Left kidney (tissue), 2 donors: ENCODE measurements around the gene DNAH8. TPM values are rescaled to one million over a fixed set of nuclear protein-coding genes. Genes with fewer than 3 reads are reported as not detected.

Experiments
- DNase-seq: peaks from one replicate; pipeline ENCODE4 v3.0.0-alpha.2; 2013
- polyA plus RNA-seq: library from polyadenylated mRNA; unstranded; fragments of 120-200 nt; gene quantifications from one replicate; pipeline ENCODE4 v1.2.1, GENCODE V29; 2013; ENCODE audit not compliant: insufficient read length

Gene DNAH8
- polyA plus RNA-seq, 1 donor: 0.90 TPM

GRCh38 chr6:38799529-38800184 lies 84.5 kb downstream of the DNAH8 start:
- no peak for DNase-seq

- DNase-seq: no peak
Measured at GRCh38 chr6:38801305-38801704, 86.2 kb downstream of the DNAH8 start.

- DNase-seq: no peak
Measured at GRCh38 chr6:38802497-38802896, 87.4 kb downstream of the DNAH8 start.

- no peak for DNase-seq
Measured at GRCh38 chr6:38803129-38803528, 88.0 kb downstream of the DNAH8 start.

DNA sequence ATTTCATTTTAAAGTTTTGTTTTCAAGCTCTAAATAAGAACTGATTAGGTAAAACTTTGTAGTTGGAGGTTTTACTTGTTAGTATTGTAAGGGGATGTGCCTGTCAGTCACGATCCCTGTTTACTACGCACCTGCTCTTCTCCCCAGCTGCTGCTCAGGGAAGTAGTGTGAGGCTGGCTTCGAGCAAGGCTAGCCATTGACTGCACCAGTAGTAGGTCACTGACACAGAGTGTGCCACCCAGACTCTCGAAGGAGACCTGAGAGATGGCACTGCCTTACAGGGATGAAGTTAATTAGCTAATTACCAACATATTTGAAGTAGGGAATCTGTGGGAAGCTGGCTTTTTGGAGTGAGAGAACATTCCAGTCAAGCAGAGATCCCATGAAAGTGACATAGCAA lies 89.2 kb downstream of the DNAH8 start:
- no peak for DNase-seq

DNA sequence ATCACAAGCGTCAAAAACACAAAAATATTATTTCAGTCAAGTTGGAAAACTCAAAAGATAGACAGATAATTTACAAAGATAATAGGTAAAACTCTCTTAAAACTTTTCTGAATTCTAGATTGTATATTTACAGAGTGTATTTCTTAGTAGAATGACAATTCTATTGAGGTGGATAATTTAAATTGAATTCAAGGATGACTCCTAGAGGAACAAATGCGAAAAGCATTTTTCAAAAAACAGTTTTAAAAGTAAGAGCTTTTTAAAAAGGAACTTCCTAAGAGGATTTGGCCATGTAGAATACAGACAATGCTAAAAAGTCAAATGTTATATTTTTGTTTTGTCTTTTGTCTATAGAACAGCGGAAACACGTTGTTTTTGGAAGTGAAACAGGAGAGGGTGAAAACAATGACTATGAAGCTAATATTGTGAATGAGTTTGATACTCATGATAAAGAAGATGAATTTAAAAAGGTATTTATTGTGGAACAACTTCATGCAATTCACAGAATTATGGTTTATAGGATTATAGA lies 90.1 kb downstream of the DNAH8 start:
- no peak for DNase-seq

GRCh38 chr6:38805692-38806091 lies 90.6 kb downstream of the DNAH8 start:
- DNase-seq: no peak

- DNase-seq: no peak
Measured at GRCh38 chr6:38806271-38806670, 91.2 kb downstream of the DNAH8 start.

DNA sequence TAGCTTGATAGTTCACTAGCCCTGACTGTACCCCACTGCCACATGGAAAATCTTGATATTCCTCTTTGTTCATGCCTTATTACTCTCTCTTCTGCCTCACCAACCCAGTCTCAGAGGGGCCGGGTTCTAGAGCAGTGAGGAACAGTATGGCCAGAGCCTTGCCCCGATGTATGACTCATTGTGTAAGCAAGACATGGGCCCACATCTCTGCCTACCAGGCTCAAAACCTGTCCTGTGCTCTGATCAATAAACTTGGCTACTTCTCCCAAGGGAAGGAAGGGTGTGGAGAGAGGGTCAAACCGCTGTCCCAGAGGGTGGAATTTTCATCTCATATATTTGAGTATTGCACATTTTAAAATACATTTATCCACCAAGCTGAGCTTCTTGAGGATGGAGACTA lies 91.7 kb downstream of the DNAH8 start:
- no peak for DNase-seq

GRCh38 chr6:38808039-38808438 lies 92.9 kb downstream of the DNAH8 start:
- no peak for DNase-seq

- no peak for DNase-seq
Measured at GRCh38 chr6:38813041-38813823, 98.1 kb downstream of the DNAH8 start.

- no peak for DNase-seq
Measured at GRCh38 chr6:38814761-38815160, 99.7 kb downstream of the DNAH8 start.

GRCh38 chr6:38815250-38815649 lies 100.1 kb downstream of the DNAH8 start:
- no peak for DNase-seq

DNA sequence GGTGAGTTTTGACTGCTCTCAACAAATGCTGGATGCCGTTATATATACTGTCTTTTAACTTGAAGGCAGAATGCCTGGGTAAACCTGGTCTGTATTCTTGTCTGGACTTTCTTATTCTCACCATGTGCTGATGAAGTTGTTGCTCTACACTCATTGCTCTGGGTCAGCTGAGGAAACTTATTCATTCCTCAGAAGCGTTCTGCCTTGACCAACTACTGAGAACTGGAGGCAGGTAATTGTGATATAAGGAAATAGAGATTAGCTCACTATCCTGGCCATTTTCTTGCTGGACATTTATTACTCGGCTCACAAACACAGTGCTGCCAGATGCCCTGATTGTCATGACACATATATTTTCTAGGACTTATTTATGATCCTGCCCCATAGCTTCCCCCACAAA lies 103.6 kb downstream of the DNAH8 start:
- DNase-seq: no peak

GRCh38 chr6:38822963-38823362 lies 107.9 kb downstream of the DNAH8 start:
- no peak for DNase-seq

GRCh38 chr6:38824243-38824894 lies 109.3 kb downstream of the DNAH8 start:
- DNase-seq: no peak

GRCh38 chr6:38827024-38827423 lies 111.9 kb downstream of the DNAH8 start:
- DNase-seq: no peak

DNA sequence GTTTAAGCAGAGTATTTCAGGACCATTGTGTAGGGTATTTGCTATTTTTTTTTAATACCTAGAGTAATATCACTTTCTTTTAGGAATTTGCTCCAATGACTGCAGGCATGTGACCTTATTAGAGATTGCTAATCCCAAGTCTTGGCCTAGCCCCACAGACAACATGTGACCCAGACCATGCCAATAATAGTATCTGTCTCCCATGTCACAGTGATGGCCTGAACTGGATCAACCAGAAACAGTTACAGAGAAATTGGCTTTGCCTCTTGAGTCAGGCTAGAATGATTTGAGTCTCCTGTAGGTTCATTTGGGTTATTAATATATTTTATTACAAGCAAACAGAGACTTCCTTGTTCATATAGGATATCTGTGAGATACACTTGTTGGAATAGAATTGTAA lies 116.8 kb downstream of the DNAH8 start:
- DNase-seq: no peak

GRCh38 chr6:38833320-38833719 lies 118.2 kb downstream of the DNAH8 start:
- no peak for DNase-seq

- no peak for DNase-seq
Measured at GRCh38 chr6:38836585-38836984, 121.5 kb downstream of the DNAH8 start.

DNA sequence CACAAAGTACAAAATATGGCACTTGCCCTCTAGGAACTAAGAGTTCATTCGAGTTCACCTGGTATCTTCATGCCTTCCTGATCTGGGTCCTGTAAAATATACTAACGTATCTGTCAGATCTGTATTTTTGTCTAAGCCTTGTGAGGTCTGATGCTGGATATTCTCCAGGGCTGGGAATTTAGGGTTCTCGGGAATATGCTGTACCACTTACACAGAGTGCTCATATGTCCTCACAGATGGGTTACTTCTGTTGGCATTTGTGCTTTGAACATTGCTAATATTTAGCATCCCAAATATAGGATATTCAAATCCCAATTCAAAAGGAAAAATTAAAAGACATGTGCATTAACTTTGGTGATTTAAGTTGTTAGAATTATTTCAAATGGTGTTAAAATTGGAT lies 122.0 kb downstream of the DNAH8 start:
- no peak for DNase-seq

DNA sequence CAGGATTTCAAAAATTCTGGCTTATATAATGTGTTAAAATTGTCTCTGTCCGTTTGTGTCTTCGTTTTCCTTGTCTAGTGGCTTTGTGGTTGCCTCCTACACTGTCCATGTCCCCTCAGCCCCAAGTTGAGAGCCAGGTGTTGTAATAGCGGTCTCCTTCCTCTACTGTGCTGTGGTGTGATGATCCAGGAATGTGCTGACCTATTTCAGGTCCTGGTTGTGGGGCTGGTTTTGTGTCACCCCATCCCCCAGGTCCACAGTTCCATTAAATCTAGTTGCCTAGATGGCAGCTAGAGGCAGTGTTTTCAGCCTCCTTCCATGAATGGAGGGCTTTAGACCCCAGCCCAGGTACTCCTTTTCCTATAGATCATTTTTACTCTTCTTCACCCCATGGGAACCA lies 128.7 kb downstream of the DNAH8 start:
- no peak for DNase-seq

DNA sequence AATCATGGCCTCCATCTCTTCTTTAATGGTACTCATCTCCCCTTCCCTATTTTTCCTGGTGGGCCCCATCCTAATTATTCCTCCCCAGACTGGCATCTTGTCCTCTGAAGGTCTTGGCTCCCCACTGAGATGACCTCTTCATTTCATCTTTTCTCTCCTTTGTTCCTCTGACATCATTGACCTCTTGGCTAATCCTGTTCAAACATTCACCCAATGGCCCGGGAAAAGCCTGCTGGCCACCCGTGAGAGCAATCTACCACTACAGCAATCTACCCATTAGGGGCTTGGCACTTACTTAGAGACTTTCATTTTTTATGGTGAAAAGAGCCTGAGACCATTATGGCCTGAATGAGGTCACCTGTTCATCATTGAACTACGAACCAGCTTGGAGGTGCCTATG lies 130.8 kb downstream of the DNAH8 start:
- DNase-seq: no peak
